PFSK-1 (cell line): ENCODE measurements around the gene APELA.

Experiments used
- FOXP2 ChIP-seq: optimal IDR thresholded peaks from 2 replicates; pipeline ENCODE3; 2011; ENCODE audit warnings: borderline replicate concordance, control low read depth, inconsistent platforms; ENCODE audit not compliant: insufficient read depth; ENCODE audit errors: extremely low read length, extremely low read depth
- POLR2AphosphoS5 ChIP-seq: IDR thresholded peaks from 2 replicates; pipeline ENCODE4 v1.6.1; 2012; ENCODE audit warnings: low read depth, mild to moderate bottlenecking, control low read depth, low read length, moderate library complexity
- SIN3A ChIP-seq: IDR thresholded peaks from 2 replicates; pipeline ENCODE4 v1.6.1; 2012; ENCODE audit warnings: mild to moderate bottlenecking, low read length, moderate library complexity, borderline replicate concordance; ENCODE audit not compliant: insufficient read depth
- TAF1 ChIP-seq: IDR thresholded peaks from 2 replicates; pipeline ENCODE4 v1.6.1; 2012; ENCODE audit warnings: low read length, control low read depth, borderline replicate concordance; ENCODE audit not compliant: insufficient read depth
- TF ChIP-seq, protein P1 (sequence below), 2 experiments: IDR thresholded peaks; 2 replicates each; pipeline versions ENCODE4 v1.6.1 to v1.8.0; 2011 to 2012; ENCODE audit warnings: low read depth in 2 of 2, low read length in 2 of 2, control low read depth in 1 of 2, inconsistent platforms in 1 of 2, mild to moderate bottlenecking in 1 of 2, moderate library complexity in 1 of 2; ENCODE audit not compliant: insufficient read depth in 1 of 2

DNA sequence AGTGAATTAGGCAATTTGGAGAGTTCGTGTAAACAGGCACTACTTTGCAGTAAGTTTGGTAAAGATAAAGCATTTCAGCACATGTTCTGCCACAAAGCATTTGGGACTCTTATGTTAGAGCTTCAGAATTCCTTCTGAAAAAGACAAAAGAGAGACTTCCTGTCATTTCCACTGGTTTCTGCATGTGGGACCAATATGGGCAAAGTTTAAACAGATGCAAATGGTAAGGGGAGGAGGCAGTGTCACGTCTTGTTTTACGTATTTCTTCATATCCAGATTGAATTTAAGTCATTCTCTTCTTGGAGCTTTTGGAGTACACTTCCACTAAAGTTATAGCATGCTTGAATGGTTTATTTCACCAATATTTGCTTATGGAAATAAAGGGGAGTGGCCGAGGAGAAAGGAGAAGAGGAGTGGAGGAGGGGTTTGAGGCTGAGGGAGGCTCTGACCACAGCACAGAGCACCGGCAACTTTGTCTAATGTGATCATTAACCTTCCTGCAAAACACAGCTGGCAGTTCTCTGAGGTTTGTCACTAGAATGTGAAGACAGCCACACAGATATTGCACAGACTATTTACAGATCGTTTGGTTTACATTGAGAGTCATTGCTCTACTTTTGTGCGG, at the start of gene APELA:
- TF ChIP-seq SIN3A (no peak), TAF1 (no peak), POLR2AphosphoS5 (no peak), FOXP2 (no peak)
- TF ChIP-seq, protein P1, sequence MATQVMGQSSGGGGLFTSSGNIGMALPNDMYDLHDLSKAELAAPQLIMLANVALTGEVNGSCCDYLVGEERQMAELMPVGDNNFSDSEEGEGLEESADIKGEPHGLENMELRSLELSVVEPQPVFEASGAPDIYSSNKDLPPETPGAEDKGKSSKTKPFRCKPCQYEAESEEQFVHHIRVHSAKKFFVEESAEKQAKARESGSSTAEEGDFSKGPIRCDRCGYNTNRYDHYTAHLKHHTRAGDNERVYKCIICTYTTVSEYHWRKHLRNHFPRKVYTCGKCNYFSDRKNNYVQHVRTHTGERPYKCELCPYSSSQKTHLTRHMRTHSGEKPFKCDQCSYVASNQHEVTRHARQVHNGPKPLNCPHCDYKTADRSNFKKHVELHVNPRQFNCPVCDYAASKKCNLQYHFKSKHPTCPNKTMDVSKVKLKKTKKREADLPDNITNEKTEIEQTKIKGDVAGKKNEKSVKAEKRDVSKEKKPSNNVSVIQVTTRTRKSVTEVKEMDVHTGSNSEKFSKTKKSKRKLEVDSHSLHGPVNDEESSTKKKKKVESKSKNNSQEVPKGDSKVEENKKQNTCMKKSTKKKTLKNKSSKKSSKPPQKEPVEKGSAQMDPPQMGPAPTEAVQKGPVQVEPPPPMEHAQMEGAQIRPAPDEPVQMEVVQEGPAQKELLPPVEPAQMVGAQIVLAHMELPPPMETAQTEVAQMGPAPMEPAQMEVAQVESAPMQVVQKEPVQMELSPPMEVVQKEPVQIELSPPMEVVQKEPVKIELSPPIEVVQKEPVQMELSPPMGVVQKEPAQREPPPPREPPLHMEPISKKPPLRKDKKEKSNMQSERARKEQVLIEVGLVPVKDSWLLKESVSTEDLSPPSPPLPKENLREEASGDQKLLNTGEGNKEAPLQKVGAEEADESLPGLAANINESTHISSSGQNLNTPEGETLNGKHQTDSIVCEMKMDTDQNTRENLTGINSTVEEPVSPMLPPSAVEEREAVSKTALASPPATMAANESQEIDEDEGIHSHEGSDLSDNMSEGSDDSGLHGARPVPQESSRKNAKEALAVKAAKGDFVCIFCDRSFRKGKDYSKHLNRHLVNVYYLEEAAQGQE (IDR thresholded peaks at IDR 0.05; ENCODE audit: insufficient read depth in 1 of 2, low read depth in 2 of 2, low read length in 2 of 2): no peak
